ENCODE results near the gene ERBB4.

DNA sequence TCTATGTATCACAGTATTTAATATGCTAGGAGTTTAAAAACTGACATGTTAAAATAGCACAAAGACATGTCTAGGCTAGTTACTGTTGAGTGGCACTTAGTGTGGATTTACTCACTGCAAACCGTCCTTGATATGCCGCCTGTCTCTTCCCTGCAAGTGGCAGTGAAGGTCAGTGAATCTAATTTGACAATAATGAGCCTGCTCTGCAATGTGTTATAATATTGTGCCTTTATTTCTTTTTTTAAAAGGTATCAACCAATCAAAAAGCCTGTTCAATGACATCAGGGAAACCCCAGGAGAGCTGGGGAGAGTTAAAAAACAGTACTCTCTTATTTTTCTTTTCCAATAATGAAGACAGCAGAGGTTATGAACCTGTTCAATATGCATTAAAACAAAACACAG is 384.1 kb downstream of the ERBB4 start:
- TF ChIP-seq, protein P1, sequence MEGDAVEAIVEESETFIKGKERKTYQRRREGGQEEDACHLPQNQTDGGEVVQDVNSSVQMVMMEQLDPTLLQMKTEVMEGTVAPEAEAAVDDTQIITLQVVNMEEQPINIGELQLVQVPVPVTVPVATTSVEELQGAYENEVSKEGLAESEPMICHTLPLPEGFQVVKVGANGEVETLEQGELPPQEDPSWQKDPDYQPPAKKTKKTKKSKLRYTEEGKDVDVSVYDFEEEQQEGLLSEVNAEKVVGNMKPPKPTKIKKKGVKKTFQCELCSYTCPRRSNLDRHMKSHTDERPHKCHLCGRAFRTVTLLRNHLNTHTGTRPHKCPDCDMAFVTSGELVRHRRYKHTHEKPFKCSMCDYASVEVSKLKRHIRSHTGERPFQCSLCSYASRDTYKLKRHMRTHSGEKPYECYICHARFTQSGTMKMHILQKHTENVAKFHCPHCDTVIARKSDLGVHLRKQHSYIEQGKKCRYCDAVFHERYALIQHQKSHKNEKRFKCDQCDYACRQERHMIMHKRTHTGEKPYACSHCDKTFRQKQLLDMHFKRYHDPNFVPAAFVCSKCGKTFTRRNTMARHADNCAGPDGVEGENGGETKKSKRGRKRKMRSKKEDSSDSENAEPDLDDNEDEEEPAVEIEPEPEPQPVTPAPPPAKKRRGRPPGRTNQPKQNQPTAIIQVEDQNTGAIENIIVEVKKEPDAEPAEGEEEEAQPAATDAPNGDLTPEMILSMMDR (IDR thresholded peaks at IDR 0.05): no peak
- no peak for TF ChIP-seq POLR2A (IDR thresholded peaks at IDR 0.05)

Data from Peyer's patch (tissue), 4 donors.